GM12865 (cell line): Measurements from ENCODE around the gene KYAT1.

Experiments
- DNase-seq: peaks from one replicate; pipeline ENCODE4 v3.0.0; 2010; ENCODE audit warnings: low read depth
- H3K4me3 ChIP-seq: 2 replicates; pipeline ENCODE4 v1.5.1; 2011; ENCODE audit warnings: mild to moderate bottlenecking, low read depth, low read length, control low read depth
- CTCF ChIP-seq: IDR thresholded peaks from 2 replicates; pipeline ENCODE4 v1.5.1; 2011; ENCODE audit warnings: low read length, control low read depth, low read depth, inconsistent platforms; ENCODE audit not compliant: insufficient read depth; ENCODE audit errors: missing control alignments

The KYAT1 gene

GRCh38 chr9:128894764-128895163 is 13.0 kb upstream of the KYAT1 start:
- no peak overlapping the region for H3K4me3 ChIP-seq
- no peak for TF ChIP-seq CTCF
- DNase-seq: peak; percentile 22

GRCh38 chr9:128893354-128893753 is 11.6 kb upstream of the KYAT1 start:
- DNase-seq: no peak
- no peak overlapping the region for H3K4me3 ChIP-seq
- no peak for TF ChIP-seq CTCF

- DNase-seq: no peak
- TF ChIP-seq CTCF: no peak
- no peak overlapping the region for H3K4me3 ChIP-seq
Observed at GRCh38 chr9:128892221-128892921, 10.6 kb upstream of the KYAT1 start.

- no peak for TF ChIP-seq CTCF
- DNase-seq: no peak
- no peak overlapping the region for H3K4me3 ChIP-seq
Observed at GRCh38 chr9:128891321-128892220, 9.8 kb upstream of the KYAT1 start.

GRCh38 chr9:128887914-128888350 is 6.2 kb upstream of the KYAT1 start:
- no peak overlapping the region for H3K4me3 ChIP-seq
- no peak for TF ChIP-seq CTCF
- DNase-seq: no peak

GRCh38 chr9:128887049-128887448 is 5.3 kb upstream of the KYAT1 start:
- TF ChIP-seq CTCF: no peak
- no peak overlapping the region for H3K4me3 ChIP-seq
- no peak for DNase-seq
